Mammary epithelial cell (primary cell): Measurements from ENCODE around the gene FASTKD2.

Experiments used
- EZH2 ChIP-seq: IDR thresholded peaks from 2 replicates; pipeline ENCODE4 v1.6.1; 2012; ENCODE audit warnings: low read length, inconsistent platforms, borderline replicate concordance
- TF ChIP-seq, protein P1 (sequence below), 2 donors: IDR thresholded peaks in 1 of 2; conservative IDR thresholded peaks in 1 of 2; 2 replicates each; pipeline ENCODE4 v1.5.1; 2011 to 2012; ENCODE audit warnings: inconsistent platforms in 2 of 2, low read length in 2 of 2, mild to moderate bottlenecking in 2 of 2, control low read depth in 1 of 2, low read depth in 1 of 2; ENCODE audit not compliant: insufficient read depth in 1 of 2; ENCODE audit errors: extremely low read depth in 1 of 2

DNA sequence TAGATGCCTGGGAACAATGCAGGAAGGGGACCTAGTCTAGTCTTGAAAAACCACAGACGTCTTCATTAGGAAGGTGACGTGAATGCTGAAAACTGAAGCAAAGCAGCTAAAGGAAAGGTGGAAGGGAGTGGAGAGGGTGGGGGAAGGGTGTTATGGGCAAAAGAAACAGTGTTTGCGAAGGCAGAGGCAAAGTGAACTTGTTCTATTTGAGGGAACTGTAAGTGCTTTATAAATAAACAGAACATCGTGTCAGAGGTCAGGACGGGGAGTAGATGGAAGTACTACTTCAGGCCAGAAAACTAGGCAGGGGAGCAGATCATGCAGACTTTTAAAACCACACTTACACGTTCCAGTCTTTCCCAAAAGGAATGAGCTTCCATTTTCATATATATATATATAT is 57.8 kb downstream of the FASTKD2 start:
- TF ChIP-seq, protein P1, sequence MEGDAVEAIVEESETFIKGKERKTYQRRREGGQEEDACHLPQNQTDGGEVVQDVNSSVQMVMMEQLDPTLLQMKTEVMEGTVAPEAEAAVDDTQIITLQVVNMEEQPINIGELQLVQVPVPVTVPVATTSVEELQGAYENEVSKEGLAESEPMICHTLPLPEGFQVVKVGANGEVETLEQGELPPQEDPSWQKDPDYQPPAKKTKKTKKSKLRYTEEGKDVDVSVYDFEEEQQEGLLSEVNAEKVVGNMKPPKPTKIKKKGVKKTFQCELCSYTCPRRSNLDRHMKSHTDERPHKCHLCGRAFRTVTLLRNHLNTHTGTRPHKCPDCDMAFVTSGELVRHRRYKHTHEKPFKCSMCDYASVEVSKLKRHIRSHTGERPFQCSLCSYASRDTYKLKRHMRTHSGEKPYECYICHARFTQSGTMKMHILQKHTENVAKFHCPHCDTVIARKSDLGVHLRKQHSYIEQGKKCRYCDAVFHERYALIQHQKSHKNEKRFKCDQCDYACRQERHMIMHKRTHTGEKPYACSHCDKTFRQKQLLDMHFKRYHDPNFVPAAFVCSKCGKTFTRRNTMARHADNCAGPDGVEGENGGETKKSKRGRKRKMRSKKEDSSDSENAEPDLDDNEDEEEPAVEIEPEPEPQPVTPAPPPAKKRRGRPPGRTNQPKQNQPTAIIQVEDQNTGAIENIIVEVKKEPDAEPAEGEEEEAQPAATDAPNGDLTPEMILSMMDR (conservative IDR thresholded peaks at IDR 0.05 in 1 of 2, IDR thresholded peaks at IDR 0.05 in 1 of 2; ENCODE audit: extremely low read depth in 1 of 2, insufficient read depth in 1 of 2, low read depth in 1 of 2, low read length in 2 of 2) = no peak
- no peak for TF ChIP-seq EZH2
